ENCODE measurements around the gene PRICKLE2.

Gene PRICKLE2

DNA sequence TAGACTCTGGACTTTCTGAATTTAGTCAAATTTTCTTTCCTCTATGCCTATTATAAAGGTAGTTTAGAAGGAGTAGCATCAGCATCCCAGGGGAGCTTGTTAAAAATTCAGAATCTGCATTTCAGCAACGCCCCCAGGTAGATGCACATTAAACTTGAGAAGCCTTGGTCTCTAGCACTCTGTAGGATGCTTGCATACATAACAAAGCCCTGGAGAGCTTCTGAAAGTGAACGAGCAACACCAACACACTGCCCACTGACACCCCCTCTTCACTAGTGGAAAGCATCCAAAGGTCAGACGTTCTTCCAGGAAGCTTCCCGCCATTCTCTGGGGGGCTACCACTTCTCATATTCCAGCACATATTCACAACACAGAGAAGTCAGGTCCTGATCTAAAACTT lies 6.5 kb downstream of the PRICKLE2 start:
- DNase-seq: no peak

DNA sequence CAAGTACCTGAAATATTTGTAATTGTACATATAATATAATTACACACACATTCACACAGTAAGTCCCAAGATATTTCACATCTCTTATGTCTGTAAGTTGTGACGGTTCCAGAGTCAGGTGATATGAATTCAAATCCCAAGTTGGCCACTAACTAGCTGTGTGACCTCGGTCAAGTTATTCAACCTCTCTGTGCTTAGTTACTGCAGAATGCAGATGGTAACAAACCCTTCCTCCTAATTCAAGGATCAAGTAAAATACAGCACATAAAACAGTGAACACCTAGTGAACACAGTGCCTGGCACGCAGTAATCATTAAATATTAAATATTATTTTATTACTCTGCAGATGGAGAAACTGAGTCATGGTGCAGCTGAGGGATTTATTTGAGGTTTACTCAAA lies 6.9 kb downstream of the PRICKLE2 start:
- no peak for DNase-seq

DNA sequence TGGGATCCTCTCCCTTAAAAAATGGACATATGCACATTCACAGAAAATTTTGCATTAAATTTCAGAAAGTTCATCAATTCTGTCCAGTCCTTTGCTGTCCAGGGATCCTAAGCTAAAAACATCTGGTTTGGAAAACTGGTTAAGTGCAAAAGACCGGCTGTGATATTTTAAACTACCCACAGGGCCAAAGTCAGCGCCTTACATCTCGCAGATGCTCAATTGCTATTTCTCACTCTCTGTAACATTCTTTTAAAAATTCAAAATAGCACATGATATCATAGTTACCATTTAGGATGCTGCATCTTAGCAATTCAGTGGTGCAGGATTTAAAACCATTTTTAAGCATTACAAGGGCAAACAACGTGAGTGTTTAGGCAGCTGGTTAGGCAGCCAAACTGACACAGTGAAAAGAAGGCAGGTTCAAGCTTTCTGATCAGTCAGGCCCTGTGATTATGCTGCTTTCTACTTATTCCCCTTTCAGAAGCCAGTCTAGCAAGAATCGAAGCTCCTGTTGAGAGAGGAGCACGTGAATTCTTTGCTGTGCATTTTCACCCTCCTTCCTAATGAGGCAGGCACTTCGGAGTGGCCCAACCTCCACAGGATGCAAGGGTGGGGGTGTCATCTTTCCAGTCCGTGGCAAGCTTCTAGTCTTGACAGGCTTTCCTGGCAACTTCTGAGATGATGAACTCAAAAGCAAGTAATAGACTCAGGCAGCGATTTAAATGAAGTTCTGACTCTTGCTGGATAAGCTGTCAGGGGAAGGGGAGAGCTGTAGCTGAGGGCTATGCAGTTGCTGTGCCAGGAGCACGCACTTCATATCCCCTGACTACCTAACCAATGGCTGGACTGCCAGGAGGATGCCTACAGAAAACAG lies 8.8 kb downstream of the PRICKLE2 start:
- DNase-seq: no peak

DNA sequence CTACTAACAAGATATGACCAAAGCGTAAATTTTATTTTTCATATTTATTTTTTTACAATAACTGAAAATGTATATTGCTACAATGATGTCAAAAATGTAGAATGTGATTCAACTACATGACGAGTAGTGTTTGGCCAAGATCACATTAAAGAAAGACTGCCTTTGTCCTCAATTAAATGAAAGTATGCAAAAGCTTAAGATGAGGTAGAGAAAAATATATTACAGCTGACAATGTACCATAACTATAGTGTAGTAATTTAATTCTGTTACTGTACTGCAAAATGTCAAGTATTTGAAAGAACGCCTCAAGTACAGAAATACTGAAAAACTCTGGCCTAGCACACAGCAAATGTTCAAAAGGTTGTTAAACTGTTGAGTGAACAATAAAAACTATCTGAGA lies 9.7 kb downstream of the PRICKLE2 start:
- DNase-seq: no peak

DNA sequence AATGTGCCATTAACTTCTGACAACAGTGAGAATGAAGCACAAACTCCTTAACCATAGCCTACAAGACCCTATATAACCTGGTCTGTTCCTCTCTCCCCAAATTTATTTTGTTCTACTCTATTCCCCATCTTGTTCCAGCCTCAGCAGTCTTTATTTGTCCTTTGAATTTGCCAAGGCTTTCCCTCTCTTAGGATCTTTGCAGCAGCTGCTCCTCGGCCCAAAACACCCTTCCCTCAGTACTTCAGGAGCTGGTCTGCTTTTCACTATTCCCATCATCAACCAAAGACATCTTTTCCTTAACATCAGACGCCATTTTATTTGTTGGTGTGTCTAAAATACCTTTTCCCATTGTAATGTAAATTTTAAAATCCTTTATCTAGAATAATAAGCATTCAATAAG lies 10.2 kb downstream of the PRICKLE2 start:
- DNase-seq: no peak

DNA sequence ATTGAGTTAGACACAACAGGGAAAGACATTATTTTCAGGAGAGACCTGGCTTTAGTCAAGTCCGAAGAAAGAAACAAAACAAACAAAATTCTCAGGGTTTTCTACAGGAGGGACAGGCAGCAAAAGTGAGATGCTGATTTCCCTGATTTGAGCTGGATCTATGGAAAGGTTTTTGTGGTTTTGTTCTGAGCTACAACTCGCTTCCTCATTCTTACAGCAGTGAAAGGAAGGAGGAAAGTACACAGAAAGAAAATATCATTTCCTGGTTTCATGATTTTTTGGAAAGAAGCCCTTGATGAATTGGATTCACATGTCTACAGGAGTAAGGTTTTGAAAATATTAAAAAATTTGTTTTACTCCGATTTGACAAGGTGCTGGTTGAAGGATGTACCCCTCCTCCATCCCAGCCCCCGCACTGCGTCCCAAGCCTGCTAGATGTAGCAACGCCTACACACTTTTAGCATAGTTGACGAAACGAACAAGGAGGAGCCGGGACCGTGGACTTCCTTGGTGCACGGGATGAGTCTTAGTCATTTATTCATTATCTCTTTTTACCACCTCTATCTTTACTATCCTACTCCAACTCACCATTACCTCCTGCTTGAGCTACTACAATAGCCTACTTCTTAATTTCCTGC lies 10.8 kb downstream of the PRICKLE2 start:
- no peak for DNase-seq

DNA sequence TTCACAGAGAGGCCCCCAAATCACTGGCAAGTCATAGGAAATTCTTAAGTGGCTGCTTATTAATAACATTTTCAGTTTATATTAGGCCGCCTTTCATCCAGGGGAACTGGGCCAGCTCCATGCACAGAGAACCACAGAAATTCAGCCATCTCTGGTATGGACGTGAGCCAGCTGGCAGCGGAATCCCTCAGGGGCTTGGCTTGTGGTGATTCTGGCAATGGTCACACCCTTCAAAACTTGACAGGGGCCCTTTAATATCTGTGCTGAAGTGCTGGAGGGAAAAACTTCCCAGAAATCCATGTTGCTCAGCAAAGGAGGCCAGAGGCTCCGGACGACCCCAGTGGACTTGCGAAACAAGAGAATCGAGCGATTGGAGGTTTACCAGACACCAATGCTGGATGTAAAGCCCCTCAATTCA lies 11.3 kb downstream of the PRICKLE2 start:
- DNase-seq: no peak

DNA sequence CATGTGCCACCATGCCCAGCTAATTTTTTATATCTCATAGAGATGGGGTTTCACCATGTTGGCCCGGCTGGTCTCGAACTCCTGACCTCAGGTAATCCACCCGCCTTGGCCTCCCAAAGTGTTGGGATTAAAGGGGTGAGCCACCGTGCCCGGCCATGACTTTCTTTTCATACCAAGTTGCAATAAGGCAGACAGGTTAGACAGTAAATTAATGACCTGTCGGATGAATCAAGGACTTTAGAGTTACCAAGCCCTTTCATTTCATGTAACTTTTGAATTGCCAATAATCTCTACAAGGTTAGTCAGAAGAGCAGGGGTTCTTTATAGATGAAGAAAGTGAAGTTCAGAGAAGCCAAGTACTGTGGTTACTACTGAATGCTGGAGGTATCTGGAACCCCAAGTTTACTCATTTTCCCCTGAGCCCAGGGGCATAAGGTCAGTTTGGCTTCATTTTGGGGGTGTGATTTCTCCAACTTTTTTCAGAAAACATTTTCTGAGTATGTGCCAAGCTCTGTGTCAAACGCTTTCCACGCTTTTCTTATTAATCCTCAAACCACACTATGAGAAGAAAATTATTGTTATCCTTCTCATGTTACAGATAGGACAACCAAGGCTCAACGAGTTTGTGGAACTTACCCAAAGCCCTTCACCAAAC lies 11.9 kb downstream of the PRICKLE2 start:
- DNase-seq: no peak

DNA sequence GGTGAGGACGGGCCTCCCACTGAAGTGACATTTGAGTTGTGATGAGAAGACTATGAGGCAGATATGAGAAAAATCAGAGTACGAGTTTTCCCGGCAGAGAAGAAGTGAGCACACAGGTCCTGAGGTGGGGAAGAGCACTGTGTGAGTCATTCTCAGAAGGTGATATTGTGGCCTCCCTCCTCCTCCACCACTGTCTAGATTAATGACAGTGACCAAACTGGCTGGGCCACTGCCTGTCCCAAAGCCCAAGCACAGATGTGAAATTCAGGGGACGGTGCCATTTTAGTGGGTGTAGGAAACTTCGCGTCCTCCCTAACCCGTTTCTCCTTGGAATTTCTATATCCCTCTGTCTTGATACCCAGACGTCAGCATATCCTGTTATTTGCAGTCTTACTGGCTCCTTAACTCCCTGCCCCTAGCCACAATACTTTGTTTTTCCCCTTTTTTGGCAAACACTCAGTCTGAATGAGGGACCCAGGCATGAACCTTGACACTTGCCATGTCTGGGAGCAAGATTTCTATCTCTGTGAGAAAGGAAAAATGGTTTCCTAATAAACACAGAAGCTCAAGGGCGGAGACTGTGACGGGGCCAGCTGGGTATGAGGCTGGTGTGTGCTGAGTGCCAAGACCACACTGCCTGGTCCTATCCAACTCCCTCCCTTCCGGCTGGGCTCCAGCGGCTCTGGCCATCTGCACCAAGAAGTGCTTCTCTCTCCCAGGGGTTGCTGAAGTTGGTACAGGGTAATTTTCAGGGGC lies 15.2 kb downstream of the PRICKLE2 start:
- no peak for DNase-seq

DNA sequence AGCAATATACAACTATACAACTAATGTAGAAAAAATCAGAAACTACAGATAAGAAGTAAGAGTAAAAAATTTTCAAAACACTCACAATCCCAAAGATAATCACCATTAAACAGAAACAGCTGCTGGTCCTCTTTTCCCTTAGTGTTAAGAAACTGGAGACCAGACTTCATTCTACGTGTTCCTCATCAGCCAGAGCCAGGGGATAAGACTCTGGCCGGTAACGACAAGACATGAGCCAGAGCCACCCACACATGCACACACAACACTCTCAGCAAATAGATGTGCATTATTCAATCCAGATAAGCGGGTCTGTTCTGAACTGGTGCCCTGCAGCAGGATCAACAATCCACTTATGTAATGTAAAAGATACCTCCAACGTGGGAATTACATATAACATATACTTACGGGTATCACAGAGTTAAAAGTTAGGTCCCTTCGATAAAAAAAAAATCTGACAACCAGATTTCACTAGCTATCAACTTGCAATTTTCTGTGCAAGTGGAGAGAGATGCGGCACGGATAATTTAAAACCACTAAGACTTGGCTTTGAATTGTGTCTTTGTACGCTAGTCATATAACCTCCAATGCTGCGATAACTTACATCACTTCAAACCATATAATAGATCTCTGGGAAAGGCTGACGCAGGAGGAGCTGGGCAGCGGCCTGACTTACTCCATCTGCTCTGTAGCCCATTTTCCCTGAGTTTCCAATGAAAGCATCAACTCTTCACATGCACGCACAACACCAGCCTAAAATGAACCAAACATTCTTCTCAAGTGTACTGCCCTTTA lies 17.8 kb downstream of the PRICKLE2 start:
- no peak for DNase-seq

DNA sequence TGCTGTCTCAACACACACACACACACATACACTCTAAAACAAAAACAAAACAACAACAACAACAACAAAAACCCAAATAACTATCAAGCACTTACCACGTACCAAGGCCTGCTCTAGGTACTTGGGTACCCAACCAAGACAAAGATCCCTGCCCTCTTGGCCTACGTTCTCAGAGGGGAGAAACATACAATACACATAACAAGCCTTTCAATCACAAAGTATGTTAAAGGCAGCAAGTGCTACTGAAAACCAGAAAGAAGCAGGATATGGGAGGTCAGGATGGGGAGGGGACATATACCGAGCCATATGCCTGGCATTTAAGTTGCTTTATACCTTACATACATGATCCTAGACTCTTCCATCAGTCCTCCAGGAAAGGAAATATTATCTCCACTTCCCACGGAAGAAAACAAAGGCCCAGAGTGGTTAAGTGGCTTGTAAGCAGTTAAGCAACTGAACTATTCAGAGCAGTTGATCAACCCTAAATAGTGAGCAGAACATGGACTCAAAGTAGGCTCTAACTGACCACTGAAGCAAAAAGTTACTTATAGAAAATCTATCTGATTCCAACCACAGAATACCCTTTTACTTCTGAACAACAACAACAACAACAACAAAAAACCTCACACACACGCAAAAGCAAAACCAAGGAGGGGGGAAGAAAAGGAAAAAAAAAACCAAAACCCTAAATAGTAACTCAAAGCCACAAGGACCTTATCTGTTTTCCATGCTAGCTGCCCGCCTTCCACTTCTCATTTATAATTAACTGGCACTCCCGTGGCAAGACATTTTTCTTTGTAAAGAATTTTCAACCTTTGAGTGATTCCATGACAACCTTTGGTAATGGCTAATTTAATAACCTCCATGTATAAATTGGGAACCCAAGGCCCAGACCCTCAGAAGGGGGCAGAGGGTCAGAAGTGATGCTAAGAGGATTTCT lies 21.0 kb downstream of the PRICKLE2 start:
- DNase-seq: no peak

DNA sequence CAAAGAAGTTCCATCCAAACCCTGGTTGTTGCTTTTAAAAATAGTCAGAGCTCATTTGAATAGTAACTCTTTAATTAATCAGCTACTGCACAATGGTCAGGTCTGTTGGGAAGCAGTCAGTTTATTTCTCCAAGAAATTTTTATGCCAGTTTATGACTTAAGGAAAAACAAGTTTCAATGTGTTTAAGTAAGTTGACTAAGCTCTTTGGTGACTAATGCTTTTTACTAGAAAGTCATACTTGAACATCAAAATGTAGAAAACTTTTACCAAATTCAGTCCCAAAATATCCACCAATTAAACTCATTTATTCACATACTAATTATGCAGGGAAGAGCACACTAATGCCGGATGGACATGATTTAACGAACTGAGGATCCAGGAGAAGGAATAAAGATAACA lies 22.1 kb downstream of the PRICKLE2 start:
- DNase-seq: no peak

DNA sequence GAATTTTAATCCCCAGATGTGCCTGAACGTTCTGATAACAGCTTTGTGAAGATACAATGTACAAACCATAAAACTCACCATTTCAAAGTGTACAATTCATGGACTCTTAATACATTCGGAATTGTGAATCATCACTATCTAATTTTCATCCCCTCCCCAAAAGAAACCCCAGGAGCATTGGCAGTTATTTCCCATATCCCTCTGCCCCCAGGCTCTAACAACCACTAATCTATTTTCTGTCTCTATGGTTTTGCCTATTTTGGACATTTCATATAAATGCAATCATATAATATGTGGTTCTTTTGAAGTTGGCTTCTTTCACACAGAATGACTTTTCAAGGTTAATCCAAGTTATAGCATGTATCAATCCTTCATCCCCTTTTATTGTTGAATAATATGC lies 25.3 kb downstream of the PRICKLE2 start:
- DNase-seq: no peak

DNA sequence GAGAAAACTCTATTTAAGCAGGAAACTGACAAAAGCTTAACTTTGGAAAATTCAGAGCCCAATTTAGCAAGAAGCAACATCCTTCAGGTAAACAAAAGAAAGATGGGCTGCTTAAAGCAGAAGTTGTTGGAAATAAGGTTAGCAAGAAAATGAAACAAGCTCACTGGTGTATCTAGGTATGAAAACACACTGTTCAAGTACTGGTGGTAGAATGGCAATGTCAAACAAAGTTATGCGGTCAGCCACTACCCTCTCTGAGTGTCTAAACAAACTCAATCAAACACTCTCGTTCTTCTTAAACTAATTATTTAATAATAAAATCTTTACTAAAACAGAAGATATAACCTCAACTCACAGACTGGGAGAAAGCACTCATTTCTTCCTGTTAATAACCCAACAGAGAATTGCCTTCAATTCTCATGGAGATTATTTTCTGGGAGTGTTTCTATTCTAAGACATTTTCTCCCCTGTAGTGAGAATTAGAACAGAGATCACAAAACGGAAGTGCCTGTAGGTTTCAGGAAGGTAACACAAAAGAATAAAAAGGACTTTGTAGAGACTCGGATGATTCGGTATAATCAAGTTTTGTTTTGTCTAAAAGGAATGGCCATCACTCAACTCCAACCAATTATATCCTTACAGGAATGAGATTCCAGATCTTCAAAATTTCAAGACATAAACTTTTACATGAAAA lies 28.9 kb downstream of the PRICKLE2 start:
- no peak for DNase-seq

DNA sequence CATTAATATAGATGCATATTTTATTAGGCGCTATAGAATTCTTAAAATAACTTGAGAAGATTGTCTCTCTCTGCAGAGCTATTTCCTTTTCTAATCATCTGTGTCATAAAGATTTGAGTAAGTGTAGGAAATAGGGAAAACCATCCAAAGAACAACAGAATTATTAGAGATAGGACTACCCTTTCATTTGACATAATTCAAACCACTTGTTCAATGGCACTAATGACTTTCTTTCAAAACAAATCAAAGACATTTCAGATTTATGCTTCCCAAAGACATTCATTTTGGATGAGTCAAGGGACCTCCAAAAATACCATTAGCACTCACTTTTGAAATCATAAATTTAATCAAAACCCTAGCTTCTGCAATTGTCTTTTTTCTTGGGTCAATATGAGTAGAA lies 29.5 kb downstream of the PRICKLE2 start:
- DNase-seq: no peak

DNA sequence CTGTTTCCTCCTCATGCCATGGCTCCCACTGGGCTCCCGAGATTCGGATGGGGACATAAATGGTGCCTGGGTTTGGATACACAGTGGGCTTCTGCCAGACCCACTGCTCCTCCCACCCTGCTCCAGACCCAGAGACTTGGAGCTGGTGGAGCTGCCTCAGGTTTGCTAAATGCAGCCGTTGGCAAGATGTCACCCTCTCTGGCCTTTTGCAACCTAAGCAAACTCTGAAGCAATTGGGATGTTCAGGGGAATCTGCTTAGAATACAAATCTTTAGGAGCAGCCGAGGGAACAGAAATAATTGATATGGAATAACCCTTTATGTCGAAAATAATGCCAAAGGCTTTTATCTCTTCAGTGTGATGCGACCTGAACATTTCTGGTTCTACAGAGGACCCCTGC lies 33.4 kb downstream of the PRICKLE2 start:
- DNase-seq: no peak

DNA sequence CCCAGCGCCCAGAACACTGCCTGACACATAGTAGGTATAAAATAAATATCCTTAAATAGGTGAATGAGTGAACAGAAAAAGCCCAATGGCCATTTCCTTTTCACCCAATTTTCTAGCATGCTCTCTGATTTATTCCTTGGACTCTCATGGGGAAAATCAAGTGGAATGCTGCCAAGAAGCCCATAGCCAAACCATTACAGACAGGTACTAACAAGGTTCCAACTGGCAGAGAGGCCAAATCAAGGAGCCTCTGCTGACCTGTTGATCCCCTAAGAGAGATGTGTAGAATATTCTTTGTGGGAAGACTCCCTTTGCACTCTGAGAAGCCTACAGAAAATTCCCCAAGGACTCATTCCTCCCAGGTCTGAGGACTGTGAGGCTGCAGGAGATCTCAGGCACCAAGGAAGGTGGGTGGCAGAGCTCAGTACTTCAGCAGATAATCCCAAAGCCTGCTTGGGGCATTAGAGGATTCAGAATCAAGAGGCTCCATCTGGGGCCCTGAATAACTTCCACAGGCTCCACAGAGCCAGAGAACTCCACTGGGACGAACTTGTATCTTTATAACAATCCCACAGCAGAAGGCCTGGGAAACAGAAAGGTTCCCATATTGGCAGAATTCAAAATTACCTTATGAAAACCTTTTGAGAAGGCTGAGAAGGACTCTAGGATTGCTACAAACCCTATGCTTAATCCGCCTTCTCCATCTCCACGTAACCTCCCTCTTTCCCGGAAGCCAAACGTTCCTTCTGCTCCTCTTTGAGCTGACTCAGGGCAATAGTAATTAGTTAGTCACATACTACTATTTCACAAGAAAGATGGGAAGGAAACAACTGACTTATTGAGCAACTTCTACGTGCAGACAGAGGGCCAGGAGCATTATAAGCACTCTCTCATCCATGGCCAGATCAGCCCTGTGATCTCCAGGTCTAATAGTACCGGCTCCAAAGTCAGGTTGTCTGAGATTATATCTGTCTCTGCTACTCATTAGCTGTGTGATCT lies 34.5 kb downstream of the PRICKLE2 start:
- DNase-seq: no peak

DNA sequence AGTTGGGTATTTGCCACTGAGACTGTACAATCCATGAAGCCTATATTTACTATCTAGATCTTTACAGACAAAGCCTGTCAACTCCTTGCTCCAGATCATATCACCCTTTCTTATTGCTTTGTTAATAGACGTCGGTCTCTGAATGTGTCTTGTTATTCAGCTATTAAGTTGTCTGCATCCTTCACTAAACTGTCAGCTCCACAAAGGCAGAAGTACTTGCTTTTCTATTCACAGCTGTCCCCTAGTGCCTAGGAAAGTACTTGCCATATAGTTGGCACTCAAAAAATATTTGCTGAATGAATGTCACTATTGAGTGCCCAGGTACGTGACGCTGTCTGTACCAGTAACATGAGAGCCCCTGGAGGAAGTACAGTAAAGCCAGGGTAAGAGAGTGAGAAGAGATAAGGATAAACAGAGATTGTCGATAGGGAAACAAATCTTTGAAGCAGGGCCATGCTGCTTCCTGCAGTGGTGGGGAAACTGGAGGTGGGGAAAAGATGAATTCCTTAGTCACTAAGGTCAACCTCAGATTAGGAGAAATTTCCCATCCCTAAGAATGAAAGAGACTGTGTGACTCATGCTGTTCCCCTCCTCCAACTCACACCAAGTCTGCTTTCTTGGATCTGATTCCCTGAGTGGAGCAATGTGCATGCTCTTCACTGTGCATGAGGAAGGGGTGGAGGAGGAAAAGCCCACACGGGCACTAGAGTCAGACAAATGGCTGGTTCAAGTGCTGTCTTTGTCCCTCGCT lies 36.3 kb downstream of the PRICKLE2 start:
- no peak for DNase-seq

Measured in activated naive CD4-positive, alpha-beta T cell (primary cell).